Lung (tissue), 12 donors: ENCODE data around the gene GLMN. TPM values are rescaled to one million over a fixed set of nuclear protein-coding genes. Genes with fewer than 3 reads are reported as not detected.
A peak's percentile ranks its signal among the peaks of the same experiment; 100 is the strongest.

ENCODE experiments used
- ATAC-seq: fragments of 200-7000 bp; cut with Tn5 transposase; one replicate; pipeline ENCODE4 v1.9.1; 2020; ENCODE audit warnings: moderate number of reproducible peaks; ENCODE audit not compliant: insufficient read depth, low FRiP score
- DNase-seq, 3 donors: peaks; one replicate each; pipeline ENCODE4 v3.0.0-alpha.2; 2013 to 2017
- H3K27ac ChIP-seq, 2 donors: one replicate each; pipeline ENCODE4 v1.5.1; 2013; ENCODE audit warnings: mild to moderate bottlenecking in 2 of 2, moderate library complexity in 2 of 2, control low read depth in 1 of 2, inconsistent platforms in 1 of 2, low read depth in 1 of 2, low read length in 1 of 2
- H3K27me3 ChIP-seq, 3 donors: one replicate each; pipeline ENCODE4 v1.5.1; 2013; ENCODE audit warnings: low read length in 2 of 3; ENCODE audit not compliant: control insufficient read depth in 3 of 3, insufficient read depth in 3 of 3
- H3K36me3 ChIP-seq, 4 donors: one replicate each; pipeline ENCODE4 v1.5.1; 2013; ENCODE audit warnings: low read length in 4 of 4, mild to moderate bottlenecking in 1 of 4, moderate library complexity in 1 of 4; ENCODE audit not compliant: control insufficient read depth in 4 of 4, insufficient read depth in 4 of 4
- H3K4me1 ChIP-seq, 5 donors: one replicate each; pipeline ENCODE4 v1.5.1; 2013; ENCODE audit warnings: low read length in 5 of 5, mild to moderate bottlenecking in 2 of 5, moderate library complexity in 1 of 5; ENCODE audit not compliant: control insufficient read depth in 5 of 5, insufficient read depth in 5 of 5
- H3K4me3 ChIP-seq: one replicate; pipeline ENCODE4 v1.5.1; 2013; ENCODE audit warnings: mild to moderate bottlenecking, control low read depth, moderate library complexity
- H3K9ac ChIP-seq, 2 donors: one replicate each; pipeline ENCODE4 v1.5.1; 2013; ENCODE audit warnings: low read length in 2 of 2, control low read depth in 1 of 2; ENCODE audit not compliant: insufficient read depth in 1 of 2
- H3K9me3 ChIP-seq, 4 donors: one replicate each; pipeline ENCODE4 v1.5.1; 2013; ENCODE audit warnings: low read length in 3 of 4, mild to moderate bottlenecking in 1 of 4, moderate library complexity in 1 of 4; ENCODE audit not compliant: control insufficient read depth in 4 of 4, insufficient read depth in 3 of 4
- WGBS, 2 donors: extraction: QIAGEN DNeasy Blood & Tissue Kit; methylation state at CpG; one replicate each; pipeline ENCODE4 v1.1.7; 2013; 5-methylcytosine and 5-hydroxymethylcytosine counted together
- polyA plus RNA-seq, 2 donors: library from polyadenylated mRNA; stranded (reverse); fragments of 200-250 nt; gene quantifications; one replicate each; pipeline ENCODE4 v1.2.1, GENCODE V29; 2013
- total RNA-seq, 2 donors: library from RNA; depleted of rRNA in 1 of 2; stranded (reverse); fragments of >200 nt in 1 of 2; gene quantifications; one replicate each; pipeline ENCODE4 v1.2.1, GENCODE V29; 2014 to 2021
- TF ChIP-seq, protein P1 (sequence below): IDR thresholded peaks from 2 replicates; pipeline ENCODE4 v1.5.1; 2012; ENCODE audit warnings: mild to moderate bottlenecking; ENCODE audit errors: control extremely low read depth, extremely low read depth
- donor health status: control.
- donor health status: control.
- donor health status: Bipolar disorder and iron deficiency.
- donor health status: healthy.
- donor health status: DM: yes; HTN: yes; CAD: no.

Gene GLMN
- total and polyA plus RNA-seq, 4 donors: 3.9 to 20.6 (median 9.5) TPM

DNA sequence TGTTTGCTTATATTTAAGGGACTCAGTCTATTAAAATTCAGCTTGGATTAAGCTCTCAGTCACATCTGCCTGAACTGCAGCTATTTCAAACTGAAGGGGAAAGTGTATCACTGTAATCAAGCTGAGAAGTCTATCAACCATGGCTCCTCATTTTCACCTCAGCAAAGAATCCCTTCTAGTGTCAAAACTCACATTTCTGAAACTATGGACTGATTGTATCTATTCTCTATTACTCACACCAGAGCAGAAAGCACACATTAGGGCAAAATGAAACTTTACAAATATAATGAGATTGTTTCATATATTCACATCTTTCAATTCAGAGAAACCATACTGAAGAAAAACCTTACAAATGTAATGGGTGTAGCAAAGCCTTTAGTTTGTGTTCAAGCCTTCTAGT is 95.7 kb downstream of the GLMN start:
- Histone ChIP-seq H3K36me3 (no peaks in the 10 kb centered on the region), H3K4me1 (no peaks in the 10 kb centered on the region), H3K27ac (no peak overlapping the region), H3K27me3 (no peaks in the 10 kb centered on the region), H3K9ac (no peak overlapping the region), H3K9me3 (peaks cover 0 to 7% (median under 1%) of the 10 kb centered on the region in 4 donors), H3K4me3 (no peak overlapping the region)
- TF ChIP-seq, protein P1, sequence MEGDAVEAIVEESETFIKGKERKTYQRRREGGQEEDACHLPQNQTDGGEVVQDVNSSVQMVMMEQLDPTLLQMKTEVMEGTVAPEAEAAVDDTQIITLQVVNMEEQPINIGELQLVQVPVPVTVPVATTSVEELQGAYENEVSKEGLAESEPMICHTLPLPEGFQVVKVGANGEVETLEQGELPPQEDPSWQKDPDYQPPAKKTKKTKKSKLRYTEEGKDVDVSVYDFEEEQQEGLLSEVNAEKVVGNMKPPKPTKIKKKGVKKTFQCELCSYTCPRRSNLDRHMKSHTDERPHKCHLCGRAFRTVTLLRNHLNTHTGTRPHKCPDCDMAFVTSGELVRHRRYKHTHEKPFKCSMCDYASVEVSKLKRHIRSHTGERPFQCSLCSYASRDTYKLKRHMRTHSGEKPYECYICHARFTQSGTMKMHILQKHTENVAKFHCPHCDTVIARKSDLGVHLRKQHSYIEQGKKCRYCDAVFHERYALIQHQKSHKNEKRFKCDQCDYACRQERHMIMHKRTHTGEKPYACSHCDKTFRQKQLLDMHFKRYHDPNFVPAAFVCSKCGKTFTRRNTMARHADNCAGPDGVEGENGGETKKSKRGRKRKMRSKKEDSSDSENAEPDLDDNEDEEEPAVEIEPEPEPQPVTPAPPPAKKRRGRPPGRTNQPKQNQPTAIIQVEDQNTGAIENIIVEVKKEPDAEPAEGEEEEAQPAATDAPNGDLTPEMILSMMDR: no peak
- DNase-seq: no peak
- no peak for ATAC-seq

DNA sequence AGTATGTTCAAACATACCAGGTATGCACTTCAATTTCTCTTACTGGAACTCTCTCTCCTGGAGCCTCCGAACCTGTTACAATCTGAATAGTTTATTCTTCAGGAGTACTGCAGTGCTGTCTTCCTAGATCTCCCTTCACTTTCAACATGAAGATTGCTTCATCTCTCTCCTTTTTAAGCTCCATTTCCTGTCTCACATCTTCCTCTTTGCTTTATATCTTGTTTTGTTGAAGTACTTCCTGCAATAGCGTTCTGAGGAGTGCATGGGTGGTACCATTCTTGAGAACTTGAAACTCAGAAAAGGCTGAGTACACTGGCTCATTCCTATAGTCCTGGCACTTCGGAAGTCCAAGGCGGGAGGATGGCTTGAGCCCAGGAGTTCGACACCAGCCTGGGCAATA is 96.8 kb downstream of the GLMN start:
- Histone ChIP-seq H3K4me3 (no peak overlapping the region), H3K4me1 (no peaks in the 10 kb centered on the region), H3K27ac (no peak overlapping the region), H3K9me3 (peaks cover 0 to 7% (median 0%) of the 10 kb centered on the region in 4 donors), H3K27me3 (no peaks in the 10 kb centered on the region), H3K9ac (no peak overlapping the region), H3K36me3 (no peaks in the 10 kb centered on the region)
- DNase-seq (peak in 1 of 3 donors; percentile 15), ATAC-seq (peak; percentile 41)
- TF ChIP-seq, protein P1: no peak
- 52 to 67% methylated on average over 5 of the region's 5 CpGs for whole genome bisulfite sequencing, 2 donors

Other genes starting within 250 kb of the GLMN start
- not detected for gene SETSIP, start 223.6 kb downstream of the GLMN start, total RNA-seq
- gene SETSIP, start 223.6 kb downstream of the GLMN start, polyA plus RNA-seq: under 1 TPM in 1 of 2 donors, not detected in 1; 0.10 TPM
- gene BTBD8, start 218.6 kb downstream of the GLMN start, total RNA-seq: 10 to 100 TPM in 1 of 2 donors, 1 to 10 TPM in 1; 3.0 to 14.1 TPM
- 1 to 10 TPM in 1 of 2 donors, under 1 TPM in 1; 0.58 to 1.2 TPM for gene BTBD8, start 218.6 kb downstream of the GLMN start, polyA plus RNA-seq
- gene C1orf146, start 81.1 kb downstream of the GLMN start, total RNA-seq: not detected
- gene C1orf146, start 81.1 kb downstream of the GLMN start, polyA plus RNA-seq: not detected
- gene RPAP2, start 72 bp upstream of the GLMN start, total RNA-seq: 10 to 100 TPM; 14.4 to 24.5 TPM
- gene RPAP2, start 72 bp upstream of the GLMN start, polyA plus RNA-seq: 1 to 10 TPM; 5.0 to 6.5 TPM
- gene GFI1, start 187.9 kb upstream of the GLMN start, total RNA-seq: 1 to 10 TPM; 2.2 to 2.5 TPM
- gene GFI1, start 187.9 kb upstream of the GLMN start, polyA plus RNA-seq: 1 to 10 TPM in 1 of 2 donors, under 1 TPM in 1; 0.59 to 1.6 TPM